H9 (cell line): ENCODE results near the gene CACNA2D3. TPM values are rescaled to one million over a fixed set of nuclear protein-coding genes. Genes with fewer than 3 reads are reported as not detected.

Source experiments
- DNase-seq: peaks from one replicate; pipeline ENCODE4 v3.0.0-alpha.2; 2017
- H2AFZ ChIP-seq: one replicate; pipeline ENCODE4 v1.6.1; 2013; ENCODE audit warnings: mild to moderate bottlenecking, low read length, control low read depth, moderate library complexity
- H2AK5ac ChIP-seq: 2 replicates; pipeline ENCODE4 v1.6.1; 2013; ENCODE audit warnings: low read length, control low read depth, mixed read lengths; ENCODE audit not compliant: insufficient read length
- H2BK120ac ChIP-seq: one replicate; pipeline ENCODE4 v1.6.1; 2013; ENCODE audit warnings: low read depth, mild to moderate bottlenecking, low read length, control low read depth, inconsistent platforms; ENCODE audit not compliant: poor library complexity, severe bottlenecking
- H2BK12ac ChIP-seq: 2 replicates; pipeline ENCODE4 v1.6.1; 2013; ENCODE audit warnings: low read length, control low read depth, mixed read lengths, low read depth; ENCODE audit not compliant: insufficient read length
- H2BK15ac ChIP-seq: 2 replicates; pipeline ENCODE4 v1.6.1; 2013; ENCODE audit warnings: low read depth, low read length, control low read depth
- H2BK20ac ChIP-seq: one replicate; pipeline ENCODE4 v1.6.1; 2013; ENCODE audit warnings: low read depth, mild to moderate bottlenecking, low read length, control low read depth, inconsistent platforms; ENCODE audit not compliant: poor library complexity, severe bottlenecking
- H2BK5ac ChIP-seq: 2 replicates; pipeline ENCODE4 v1.6.1; 2013; ENCODE audit warnings: low read length, control low read depth, mixed read lengths; ENCODE audit not compliant: insufficient read length
- H3K14ac ChIP-seq: 2 replicates; pipeline ENCODE4 v1.6.1; 2013; ENCODE audit warnings: low read length, control low read depth; ENCODE audit not compliant: insufficient read depth
- H3K18ac ChIP-seq: 2 replicates; pipeline ENCODE4 v1.6.1; 2013; ENCODE audit warnings: low read depth, mild to moderate bottlenecking, mixed read lengths, low read length, control low read depth; ENCODE audit not compliant: insufficient read length
- H3K23ac ChIP-seq: 2 replicates; pipeline ENCODE4 v1.6.1; 2013; ENCODE audit warnings: low read length, control low read depth, mixed read lengths, low read depth; ENCODE audit not compliant: insufficient read length
- H3K23me2 ChIP-seq: 2 replicates; pipeline ENCODE4 v1.6.1; 2013; ENCODE audit warnings: low read depth, mild to moderate bottlenecking, mixed read lengths, low read length, control low read depth; ENCODE audit not compliant: insufficient read length, poor library complexity, severe bottlenecking
- H3K27ac ChIP-seq: 2 replicates; pipeline ENCODE4 v1.5.1; 2013; ENCODE audit warnings: low read length, control low read depth, mixed read lengths, low read depth; ENCODE audit not compliant: insufficient read length
- H3K27me3 ChIP-seq: 2 replicates; pipeline ENCODE4 v1.6.1; 2013; ENCODE audit warnings: low read length, control low read depth, inconsistent platforms; ENCODE audit not compliant: insufficient read depth
- H3K4ac ChIP-seq: 2 replicates; pipeline ENCODE4 v1.6.1; 2013; ENCODE audit warnings: low read depth, mild to moderate bottlenecking, control low read depth, inconsistent platforms, low read length, moderate library complexity
- H3K4me1 ChIP-seq: 2 replicates; pipeline ENCODE4 v1.6.1; 2013; ENCODE audit warnings: low read length, control low read depth, inconsistent platforms; ENCODE audit not compliant: insufficient read depth
- H3K4me2 ChIP-seq: 2 replicates; pipeline ENCODE4 v1.6.1; 2013; ENCODE audit warnings: low read length, control low read depth, mixed read lengths; ENCODE audit not compliant: insufficient read length, insufficient read depth
- H3K56ac ChIP-seq: 2 replicates; pipeline ENCODE4 v1.6.1; 2013; ENCODE audit warnings: low read depth, mild to moderate bottlenecking, mixed read lengths, low read length, control low read depth; ENCODE audit not compliant: insufficient read length
- H3K79me1 ChIP-seq: 2 replicates; pipeline ENCODE4 v1.6.1; 2013; ENCODE audit warnings: low read depth, mild to moderate bottlenecking, moderate library complexity, low read length, control low read depth, inconsistent platforms; ENCODE audit not compliant: insufficient read depth, poor library complexity, severe bottlenecking
- H3K79me2 ChIP-seq: 2 replicates; pipeline ENCODE4 v1.6.1; 2013; ENCODE audit warnings: low read length, control low read depth, inconsistent platforms; ENCODE audit not compliant: insufficient read depth
- H3K9ac ChIP-seq: 2 replicates; pipeline ENCODE4 v1.6.1; 2013; ENCODE audit warnings: low read length, control low read depth, mixed read lengths; ENCODE audit not compliant: insufficient read length; ENCODE audit errors: extremely low read depth
- H3K9me3 ChIP-seq: one replicate; pipeline ENCODE4 v1.6.1; 2013; ENCODE audit warnings: low read depth, low read length, inconsistent platforms; ENCODE audit not compliant: control insufficient read depth
- H3T11ph ChIP-seq: one replicate; pipeline ENCODE4 v1.6.1; 2013; ENCODE audit warnings: mild to moderate bottlenecking, low read length, control low read depth, inconsistent platforms
- H4K20me1 ChIP-seq: one replicate; pipeline ENCODE4 v1.6.1; 2013; ENCODE audit not compliant: control insufficient read depth, insufficient read length, insufficient read depth
- H4K5ac ChIP-seq: 2 replicates; pipeline ENCODE4 v1.6.1; 2013; ENCODE audit warnings: low read depth, mild to moderate bottlenecking, mixed read lengths, low read length, control low read depth; ENCODE audit not compliant: insufficient read length
- H4K8ac ChIP-seq: replicated peaks from 2 replicates; pipeline ENCODE4 v1.6.1; 2013; ENCODE audit warnings: low read length, control low read depth, mixed read lengths, low read depth; ENCODE audit not compliant: insufficient read length
- H4K91ac ChIP-seq: 2 replicates; pipeline ENCODE4 v1.6.1; 2013; ENCODE audit warnings: low read depth, mild to moderate bottlenecking, moderate library complexity, mixed read lengths, low read length, control low read depth; ENCODE audit not compliant: insufficient read length
- H3K27ac Mint-ChIP-seq, 3 experiments: 2 replicates in 2 of 3; 3 replicates in 1 of 3; pipeline ENCODE4 v1.8.0; 2020 to 2021; ENCODE audit warnings: mixed read lengths in 3 of 3, mild to moderate bottlenecking in 1 of 3, moderate library complexity in 1 of 3
- H3K27me3 Mint-ChIP-seq: 2 replicates; pipeline ENCODE4 v1.8.0; 2021; ENCODE audit warnings: low read depth, mild to moderate bottlenecking, moderate library complexity, mixed read lengths
- H3K36me3 Mint-ChIP-seq, 3 experiments: 2 replicates in 2 of 3; 3 replicates in 1 of 3; pipeline ENCODE4 v1.8.0; 2020 to 2021; ENCODE audit warnings: low read depth in 3 of 3, mixed read lengths in 3 of 3; ENCODE audit not compliant: insufficient read depth in 1 of 3
- H3K4me1 Mint-ChIP-seq, 2 experiments: 2 replicates each; pipeline ENCODE4 v1.8.0; 2020; ENCODE audit warnings: mixed read lengths in 2 of 2
- H3K4me3 Mint-ChIP-seq, 2 experiments: 2 replicates in 1 of 2; 3 replicates in 1 of 2; pipeline ENCODE4 v1.8.0; 2020 to 2021; ENCODE audit warnings: mild to moderate bottlenecking in 2 of 2, mixed read lengths in 2 of 2, moderate library complexity in 1 of 2
- H3K9me3 Mint-ChIP-seq, 2 experiments: 2 replicates in 1 of 2; 3 replicates in 1 of 2; pipeline ENCODE4 v1.8.0; 2020; ENCODE audit warnings: mild to moderate bottlenecking in 2 of 2, mixed read lengths in 2 of 2, moderate library complexity in 1 of 2
- CTCF ChIP-seq: fragments of 200-600 bp; sonication (generic); conservative IDR thresholded peaks from 3 replicates; pipeline ENCODE4 v1.8.0; 2021; ENCODE audit warnings: antibody characterized with exemption, mild to moderate bottlenecking
- total RNA-seq: library from RNA; stranded (reverse); gene quantifications from 2 replicates; pipeline ENCODE4 v1.2.1, GENCODE V29; 2021

Gene CACNA2D3
- total RNA-seq, 1 experiment from 2014 or later, result 3.2 TPM

GRCh38 chr3:54647721-54648120 is 525.4 kb downstream of the CACNA2D3 start:
- no peaks in the 10 kb centered on the region for H4K20me1 ChIP-seq
- H3K79me1 ChIP-seq, result peaks cover 3% of the 10 kb centered on the region
- no peaks in the 10 kb centered on the region for H3K23me2 ChIP-seq
- no peak overlapping the region for H2BK15ac ChIP-seq
- H2BK20ac ChIP-seq, result no peak overlapping the region
- H3K4me1 Mint-ChIP-seq, result peaks cover 33 to 46% of the 10 kb centered on the region in 2 experiments
- no peak overlapping the region for H4K91ac ChIP-seq
- peaks cover 30 to 34% of the 10 kb centered on the region in 2 experiments for H3K9me3 Mint-ChIP-seq
- no peak for DNase-seq
- H3K9me3 ChIP-seq, result peaks cover 7% of the 10 kb centered on the region
- no peak overlapping the region for H3K14ac ChIP-seq
- H3K36me3 Mint-ChIP-seq, result peaks cover 52 to 84% (median 78%) of the 10 kb centered on the region in 3 experiments
- H3K27ac ChIP-seq, result no peak overlapping the region
- H4K5ac ChIP-seq, result no peak overlapping the region
- no peak overlapping the region for H3K23ac ChIP-seq
- no peak overlapping the region for H3K56ac ChIP-seq
- H2BK5ac ChIP-seq, result no peak overlapping the region
- H3T11ph ChIP-seq, result no peak overlapping the region
- H3K4me3 Mint-ChIP-seq, result no peak overlapping the region
- H2AFZ ChIP-seq, result no peak overlapping the region
- H3K18ac ChIP-seq, result no peak overlapping the region
- H3K27ac Mint-ChIP-seq, result no peak overlapping the region
- H2BK120ac ChIP-seq, result no peak overlapping the region
- H3K27me3 Mint-ChIP-seq, result no peaks in the 10 kb centered on the region; the same call in 1 of the 2 replicates
- H2AK5ac ChIP-seq, result no peak overlapping the region
- no peak overlapping the region for H3K9ac ChIP-seq
- no peaks in the 10 kb centered on the region for H3K27me3 ChIP-seq
- no peak overlapping the region for H3K4ac ChIP-seq
- H3K79me2 ChIP-seq, result peaks cover 2% of the 10 kb centered on the region; the same call in 1 of the 2 replicates
- H2BK12ac ChIP-seq, result no peak overlapping the region
- TF ChIP-seq CTCF, result no peak
- H3K4me2 ChIP-seq, result no peak overlapping the region
- H3K4me1 ChIP-seq, result peaks cover 7% of the 10 kb centered on the region; the same call in 1 of the 2 replicates
- H4K8ac ChIP-seq, result no peak overlapping the region
